ENCODE results near the gene UBIAD1.

- TF ChIP-seq CTCF (IDR thresholded peaks at IDR 0.05) (no peak), EZH2 (IDR thresholded peaks at IDR 0.05; ENCODE audit: borderline replicate concordance, insufficient read depth, low read depth, low read length, poor library complexity, severe bottlenecking) (no peak)
Observed at GRCh38 chr1:11334261-11334804, 61.3 kb downstream of the UBIAD1 start.
